Measurements from ENCODE around the gene BLM.
"Not testable (repeated sequence)": the region's sequence is repeated elsewhere in the genome, so short reads cannot be mapped to it uniquely, and the experiment has no call there.

Gene BLM

DNA sequence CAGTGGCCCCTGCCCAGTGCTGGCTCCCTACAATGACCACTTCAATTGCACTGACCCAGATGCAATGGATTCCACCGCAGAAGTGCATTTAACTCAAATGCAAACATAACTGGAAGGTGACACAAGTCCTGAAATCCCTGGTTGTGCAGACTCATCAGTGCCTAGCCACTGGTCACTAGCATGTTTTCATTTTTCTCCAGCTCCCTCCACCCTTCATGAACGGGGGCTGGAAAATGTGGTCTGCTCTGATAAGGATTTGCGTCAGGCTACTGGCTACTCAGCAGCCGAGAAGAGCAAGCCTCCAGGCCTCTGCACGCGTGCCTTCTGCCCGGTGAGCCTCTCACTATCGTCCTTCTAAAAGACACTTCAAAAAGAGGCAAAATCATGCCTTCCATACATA is 123.8 kb downstream of the BLM start:
- H3K27ac ChIP-seq = no peak overlapping the region
- TF ChIP-seq, protein P1, sequence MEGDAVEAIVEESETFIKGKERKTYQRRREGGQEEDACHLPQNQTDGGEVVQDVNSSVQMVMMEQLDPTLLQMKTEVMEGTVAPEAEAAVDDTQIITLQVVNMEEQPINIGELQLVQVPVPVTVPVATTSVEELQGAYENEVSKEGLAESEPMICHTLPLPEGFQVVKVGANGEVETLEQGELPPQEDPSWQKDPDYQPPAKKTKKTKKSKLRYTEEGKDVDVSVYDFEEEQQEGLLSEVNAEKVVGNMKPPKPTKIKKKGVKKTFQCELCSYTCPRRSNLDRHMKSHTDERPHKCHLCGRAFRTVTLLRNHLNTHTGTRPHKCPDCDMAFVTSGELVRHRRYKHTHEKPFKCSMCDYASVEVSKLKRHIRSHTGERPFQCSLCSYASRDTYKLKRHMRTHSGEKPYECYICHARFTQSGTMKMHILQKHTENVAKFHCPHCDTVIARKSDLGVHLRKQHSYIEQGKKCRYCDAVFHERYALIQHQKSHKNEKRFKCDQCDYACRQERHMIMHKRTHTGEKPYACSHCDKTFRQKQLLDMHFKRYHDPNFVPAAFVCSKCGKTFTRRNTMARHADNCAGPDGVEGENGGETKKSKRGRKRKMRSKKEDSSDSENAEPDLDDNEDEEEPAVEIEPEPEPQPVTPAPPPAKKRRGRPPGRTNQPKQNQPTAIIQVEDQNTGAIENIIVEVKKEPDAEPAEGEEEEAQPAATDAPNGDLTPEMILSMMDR (conservative IDR thresholded peaks at IDR 0.05) = no peak

- TF ChIP-seq, protein P1 (conservative IDR thresholded peaks at IDR 0.05) = no peak
- H3K27ac ChIP-seq = no peak overlapping the region
These were observed 127.5 kb downstream of the BLM start for GRCh38 chr15:90844696-90845095.

- H3K27ac ChIP-seq = no peak overlapping the region
These were observed 128.2 kb downstream of the BLM start for GRCh38 chr15:90845201-90845949.

GRCh38 chr15:90849424-90849823 is 132.3 kb downstream of the BLM start:
- H3K27ac ChIP-seq = not testable (repeated sequence)

More at GRCh38 chr15:90845201-90845949, 128.2 kb downstream of the BLM start:
- TF ChIP-seq, protein P1 (conservative IDR thresholded peaks at IDR 0.05) = no peak

DNA sequence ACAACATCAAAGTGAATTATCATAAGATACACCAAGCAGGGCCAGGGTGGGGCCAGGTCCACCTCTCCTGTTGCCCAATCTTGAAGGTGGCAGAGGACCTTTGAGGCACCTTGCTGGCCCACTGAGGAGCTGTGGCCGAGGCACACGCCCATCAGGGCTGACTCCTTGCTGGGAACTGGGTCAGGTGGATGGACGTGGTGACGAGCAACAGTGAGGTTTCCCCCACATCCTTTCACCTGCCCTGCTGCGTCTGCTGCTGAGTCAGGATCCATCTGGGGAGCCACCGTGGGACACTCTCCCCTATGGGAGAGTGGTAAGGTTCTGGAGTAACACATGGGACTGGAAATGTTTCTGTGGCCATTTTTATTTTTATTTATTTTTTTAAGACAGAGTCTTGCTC is 134.0 kb downstream of the BLM start:
- H3K27ac ChIP-seq = no peak overlapping the region
- TF ChIP-seq, protein P1 (conservative IDR thresholded peaks at IDR 0.05) = no peak

- TF ChIP-seq, protein P1 (conservative IDR thresholded peaks at IDR 0.05) = no peak
- H3K27ac ChIP-seq = no peak overlapping the region
These were observed 134.8 kb downstream of the BLM start for GRCh38 chr15:90851940-90852339.

- TF ChIP-seq, protein P1 (conservative IDR thresholded peaks at IDR 0.05) = no peak
- no peak overlapping the region for H3K27ac ChIP-seq
These were observed 138.0 kb downstream of the BLM start for GRCh38 chr15:90855139-90855538.

DNA sequence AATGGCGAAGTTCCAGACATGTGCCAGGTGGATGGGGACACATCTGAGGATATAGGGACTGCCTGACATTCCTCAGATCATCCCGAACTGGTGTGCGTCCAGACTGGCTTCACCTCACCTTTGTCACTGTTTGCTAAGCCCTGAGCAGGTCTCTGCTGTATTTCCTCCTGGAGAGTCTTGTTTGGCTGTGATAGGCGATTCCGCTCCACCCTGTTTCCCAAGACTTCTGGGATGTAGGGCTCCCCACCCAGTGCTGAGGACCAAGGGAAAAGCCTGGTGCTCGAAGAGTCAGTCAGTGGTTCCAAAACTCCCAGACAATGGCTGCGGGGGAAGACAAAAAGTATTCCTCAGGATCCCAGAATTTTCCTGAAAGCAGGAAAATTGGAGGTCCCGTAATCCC is 140.2 kb downstream of the BLM start:
- TF ChIP-seq, protein P1 (conservative IDR thresholded peaks at IDR 0.05) = no peak
- H3K27ac ChIP-seq = no peak overlapping the region; the same call in 1 of the 2 replicates

Data from VCaP (cell line).